OCI-LY1 (cell line): ENCODE results near the gene CEP85L.

Source experiments
- H2AFZ ChIP-seq: fragments of 200-600 bp; sonication (generic), shearing (Covaris generic); 2 replicates; pipeline ENCODE4 v1.6.0; 2014; ENCODE audit warnings: antibody characterized with exemption, mild to moderate bottlenecking, low read length
- H3F3A ChIP-seq: fragments of 200-600 bp; sonication (generic), shearing (Covaris generic); 2 replicates; pipeline ENCODE4 v1.6.0; 2014; ENCODE audit warnings: mild to moderate bottlenecking, antibody characterized with exemption, low read length, moderate library complexity; ENCODE audit not compliant: insufficient read depth
- H3K27ac ChIP-seq: fragments of 200-600 bp; sonication (generic); 2 replicates; pipeline ENCODE4 v1.5.1; 2014; ENCODE audit warnings: low read length, mixed run types, mild to moderate bottlenecking, low read depth; ENCODE audit not compliant: poor library complexity, severe bottlenecking
- H3K27me3 ChIP-seq: fragments of 200-600 bp; sonication (generic); 2 replicates; pipeline ENCODE4 v1.6.0; 2014; ENCODE audit warnings: antibody characterized with exemption, mild to moderate bottlenecking, low read length, moderate library complexity; ENCODE audit not compliant: insufficient read depth
- H3K36me3 ChIP-seq: fragments of 200-600 bp; sonication (generic); 2 replicates; pipeline ENCODE4 v1.6.1; 2014; ENCODE audit warnings: mild to moderate bottlenecking, antibody characterized with exemption, low read length, moderate library complexity, mixed read lengths; ENCODE audit not compliant: insufficient read depth
- H3K4me1 ChIP-seq: fragments of 200-600 bp; sonication (generic); 2 replicates; pipeline ENCODE4 v1.5.1; 2014; ENCODE audit warnings: mild to moderate bottlenecking, low read length, moderate library complexity; ENCODE audit not compliant: insufficient read depth, severe bottlenecking
- H3K4me2 ChIP-seq: fragments of 200-600 bp; sonication (generic), shearing (Covaris generic); 2 replicates; pipeline ENCODE4 v1.6.1; 2014; ENCODE audit warnings: low read length
- H3K4me3 ChIP-seq: fragments of 200-600 bp; sonication (generic); 2 replicates; pipeline ENCODE4 v1.5.1; 2014; ENCODE audit warnings: low read length, low read depth, mild to moderate bottlenecking, mixed read lengths; ENCODE audit not compliant: poor library complexity, severe bottlenecking
- H3K79me2 ChIP-seq: fragments of 200-600 bp; shearing (Covaris generic); 2 replicates; pipeline ENCODE4 v1.6.1; 2016; ENCODE audit warnings: mixed run types, low read length, mixed read lengths; ENCODE audit not compliant: insufficient read depth
- H3K9ac ChIP-seq: fragments of 200-600 bp; sonication (generic), shearing (Covaris generic); 2 replicates; pipeline ENCODE4 v1.6.1; 2014; ENCODE audit warnings: mild to moderate bottlenecking, low read length, mixed read lengths
- H3K9me2 ChIP-seq: fragments of 200-600 bp; sonication (generic), shearing (Covaris generic); 2 replicates; pipeline ENCODE4 v1.6.1; 2014; ENCODE audit warnings: low read depth, mild to moderate bottlenecking, low read length, mixed read lengths
- H3K9me3 ChIP-seq: fragments of 200-600 bp; shearing (Covaris generic); 2 replicates; pipeline ENCODE4 v1.6.1; 2014; ENCODE audit warnings: low read length, mixed read lengths
- H4K20me1 ChIP-seq: fragments of 200-600 bp; sonication (generic), shearing (Covaris generic); 2 replicates; pipeline ENCODE4 v1.6.0; 2016; ENCODE audit warnings: mild to moderate bottlenecking, low read length; ENCODE audit not compliant: insufficient read depth
- EZH2 ChIP-seq: fragments of 200-600 bp; sonication (generic), shearing (Covaris generic); IDR thresholded peaks from 2 replicates; pipeline ENCODE4 v1.8.0; 2017; ENCODE audit warnings: borderline replicate concordance, mixed run types, mild to moderate bottlenecking, antibody characterized with exemption, low read length, moderate library complexity, mixed read lengths
- TF ChIP-seq, protein P1 (sequence below): fragments of 200-600 bp; sonication (generic), shearing (Covaris generic); IDR thresholded peaks from 2 replicates; pipeline ENCODE4 v1.5.1; 2017; ENCODE audit warnings: mild to moderate bottlenecking, antibody characterized with exemption, low read length, moderate library complexity, mixed read lengths

Gene CEP85L

DNA sequence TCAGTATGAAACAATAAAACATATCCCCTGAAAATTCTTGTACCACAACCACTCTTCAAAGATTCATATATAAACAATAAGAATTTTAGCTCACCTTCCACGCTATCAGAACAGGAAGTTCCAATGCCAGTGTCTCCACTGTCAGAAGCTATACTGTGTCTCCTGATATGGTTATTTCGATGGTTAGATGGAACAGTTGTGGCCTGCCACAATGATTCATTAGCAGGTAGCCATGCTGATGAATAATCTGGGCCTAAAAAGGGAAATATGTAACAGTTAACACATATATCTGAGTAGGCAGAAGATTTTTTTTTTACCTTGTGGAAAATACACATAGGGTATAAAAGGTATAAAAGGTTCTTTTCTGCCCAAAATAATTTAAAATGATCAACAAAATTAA, 19.0 kb downstream of the CEP85L start:
- peaks cover 14% of the 10 kb centered on the region; the same call in 1 of the 2 replicates for H3K36me3 ChIP-seq
- no peak for TF ChIP-seq EZH2
- TF ChIP-seq, protein P1, sequence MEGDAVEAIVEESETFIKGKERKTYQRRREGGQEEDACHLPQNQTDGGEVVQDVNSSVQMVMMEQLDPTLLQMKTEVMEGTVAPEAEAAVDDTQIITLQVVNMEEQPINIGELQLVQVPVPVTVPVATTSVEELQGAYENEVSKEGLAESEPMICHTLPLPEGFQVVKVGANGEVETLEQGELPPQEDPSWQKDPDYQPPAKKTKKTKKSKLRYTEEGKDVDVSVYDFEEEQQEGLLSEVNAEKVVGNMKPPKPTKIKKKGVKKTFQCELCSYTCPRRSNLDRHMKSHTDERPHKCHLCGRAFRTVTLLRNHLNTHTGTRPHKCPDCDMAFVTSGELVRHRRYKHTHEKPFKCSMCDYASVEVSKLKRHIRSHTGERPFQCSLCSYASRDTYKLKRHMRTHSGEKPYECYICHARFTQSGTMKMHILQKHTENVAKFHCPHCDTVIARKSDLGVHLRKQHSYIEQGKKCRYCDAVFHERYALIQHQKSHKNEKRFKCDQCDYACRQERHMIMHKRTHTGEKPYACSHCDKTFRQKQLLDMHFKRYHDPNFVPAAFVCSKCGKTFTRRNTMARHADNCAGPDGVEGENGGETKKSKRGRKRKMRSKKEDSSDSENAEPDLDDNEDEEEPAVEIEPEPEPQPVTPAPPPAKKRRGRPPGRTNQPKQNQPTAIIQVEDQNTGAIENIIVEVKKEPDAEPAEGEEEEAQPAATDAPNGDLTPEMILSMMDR: no peak

GRCh38 chr6:118630923-118631322, 20.5 kb downstream of the CEP85L start:
- H3K9me3 ChIP-seq: peaks cover 3% of the 10 kb centered on the region; the same call in 1 of the 2 replicates
- no peaks in the 10 kb centered on the region for H3K4me1 ChIP-seq
- H3K9me2 ChIP-seq: no peaks in the 10 kb centered on the region
- no peak overlapping the region for H3K4me2 ChIP-seq
- H3K4me3 ChIP-seq: no peak overlapping the region
- H3K9ac ChIP-seq: no peak overlapping the region
- H3K27me3 ChIP-seq: no peaks in the 10 kb centered on the region
- no peaks in the 10 kb centered on the region for H4K20me1 ChIP-seq
- H3K36me3 ChIP-seq: peaks cover 14% of the 10 kb centered on the region; the same call in 1 of the 2 replicates
- H3K27ac ChIP-seq: no peak overlapping the region
- H3F3A ChIP-seq: no peaks in the 10 kb centered on the region
- H3K79me2 ChIP-seq: no peaks in the 10 kb centered on the region
- TF ChIP-seq, protein P1: no peak
- TF ChIP-seq EZH2: no peak
- H2AFZ ChIP-seq: no peak overlapping the region

More for the DNA sequence above, 19.0 kb downstream of the CEP85L start:
- Histone ChIP-seq H4K20me1 (no peaks in the 10 kb centered on the region), H3K27ac (no peak overlapping the region), H3F3A (no peaks in the 10 kb centered on the region), H3K9ac (no peak overlapping the region), H2AFZ (no peak overlapping the region), H3K4me3 (no peak overlapping the region), H3K4me2 (no peak overlapping the region), H3K27me3 (no peaks in the 10 kb centered on the region), H3K9me3 (no peaks in the 10 kb centered on the region), H3K79me2 (no peaks in the 10 kb centered on the region), H3K4me1 (no peaks in the 10 kb centered on the region), H3K9me2 (no peaks in the 10 kb centered on the region)

DNA sequence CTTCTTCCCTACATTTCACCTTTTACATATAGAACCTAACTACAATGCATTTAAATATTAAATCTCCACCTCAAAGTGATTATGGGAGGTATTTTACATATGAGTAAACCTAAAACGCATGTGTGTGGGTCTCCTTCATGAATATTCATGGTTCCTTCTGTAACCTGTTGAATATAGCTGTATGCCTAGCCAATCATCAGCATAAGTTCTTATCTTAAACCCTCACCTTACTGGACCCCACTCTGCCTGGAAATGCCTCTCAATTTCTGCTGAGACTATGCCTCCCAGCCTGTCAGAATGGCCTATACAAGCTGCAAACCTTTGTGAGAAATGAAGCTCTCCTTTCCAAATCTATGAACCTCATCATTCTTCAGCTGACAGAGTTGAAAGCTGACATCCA, 21.3 kb downstream of the CEP85L start:
- Histone ChIP-seq H3F3A (no peaks in the 10 kb centered on the region), H2AFZ (no peak overlapping the region), H3K79me2 (no peaks in the 10 kb centered on the region), H3K4me1 (no peaks in the 10 kb centered on the region), H4K20me1 (no peaks in the 10 kb centered on the region), H3K9me2 (no peaks in the 10 kb centered on the region), H3K4me2 (no peak overlapping the region), H3K9ac (no peak overlapping the region), H3K36me3 (peaks cover 14% of the 10 kb centered on the region; the same call in 1 of the 2 replicates), H3K27me3 (no peaks in the 10 kb centered on the region), H3K9me3 (peaks cover 3% of the 10 kb centered on the region; the same call in 1 of the 2 replicates), H3K27ac (no peak overlapping the region), H3K4me3 (no peak overlapping the region)
- TF ChIP-seq, protein P1: no peak
- no peak for TF ChIP-seq EZH2
